Smooth muscle cell (in vitro differentiated cells): ENCODE data around the gene ATG10. TPM values are rescaled to one million over a fixed set of nuclear protein-coding genes. Genes with fewer than 3 reads are reported as not detected.
"Not testable (repeated sequence)": the region's sequence is repeated elsewhere in the genome, so short reads cannot be mapped to it uniquely, and the experiment has no call there.

Experiments
- DNase-seq: peaks from one replicate; lab custom pipeline; 2025; ENCODE audit not compliant: unreplicated experiment; lab: John Stamatoyannopoulos, UW
- H2AFZ ChIP-seq: fragments of 200-600 bp; sonication (generic); 2 replicates; pipeline ENCODE4 v1.6.0; 2016; ENCODE audit warnings: antibody characterized with exemption, low read depth, mild to moderate bottlenecking
- H3F3A ChIP-seq: fragments of 200-600 bp; sonication (generic); 2 replicates; pipeline ENCODE4 v1.6.0; 2017; ENCODE audit warnings: antibody characterized with exemption, low read depth
- H3K27ac ChIP-seq: fragments of 200-600 bp; sonication (generic); 2 replicates; pipeline ENCODE4 v1.5.1; 2016; ENCODE audit warnings: low read depth, mild to moderate bottlenecking
- H3K27me3 ChIP-seq: fragments of 200-600 bp; sonication (generic); 2 replicates; pipeline ENCODE4 v1.6.1; 2016; ENCODE audit warnings: low read depth, mild to moderate bottlenecking
- H3K36me3 ChIP-seq: fragments of 200-600 bp; sonication (generic); 2 replicates; pipeline ENCODE4 v1.5.1; 2016; ENCODE audit warnings: low read depth
- H3K4me1 ChIP-seq: fragments of 200-600 bp; sonication (generic); 2 replicates; pipeline ENCODE4 v1.5.1; 2016; ENCODE audit warnings: low read depth
- H3K4me2 ChIP-seq: fragments of 200-600 bp; sonication (generic); 2 replicates; pipeline ENCODE4 v1.6.0; 2016; ENCODE audit warnings: mild to moderate bottlenecking
- H3K4me3 ChIP-seq: fragments of 200-600 bp; sonication (generic); 2 replicates; pipeline ENCODE4 v1.5.1; 2016; ENCODE audit warnings: mild to moderate bottlenecking
- H3K79me2 ChIP-seq: fragments of 200-600 bp; sonication (generic); 2 replicates; pipeline ENCODE4 v1.6.0; 2016; ENCODE audit warnings: low read depth, mild to moderate bottlenecking
- H3K9ac ChIP-seq: fragments of 200-600 bp; sonication (generic); 2 replicates; pipeline ENCODE4 v1.6.0; 2016; ENCODE audit warnings: low read depth
- H3K9me3 ChIP-seq: fragments of 200-600 bp; sonication (generic); replicated peaks from 2 replicates; pipeline ENCODE4 v1.5.1; 2016; ENCODE audit warnings: low read depth
- H4K20me1 ChIP-seq: fragments of 200-600 bp; sonication (generic); 2 replicates; pipeline ENCODE4 v1.6.0; 2016; ENCODE audit warnings: low read depth
- WGBS: methylation state at CpG from one replicate; pipeline ENCODE4 v1.1.7; 2016; ENCODE audit warnings: low lambda C conversion rate; 5-methylcytosine and 5-hydroxymethylcytosine counted together
- polyA plus RNA-seq: library from polyadenylated mRNA; unstranded; fragments of >200 nt; fragmentation: Nextera tagmentation; extraction: Ambion mirVana; gene quantifications from 2 replicates; pipeline ENCODE4 v1.2.1, GENCODE V29; 2016
- total RNA-seq: library from RNA; depleted of rRNA; stranded (reverse); fragments of >200 nt; gene quantifications from 2 replicates; pipeline ENCODE4 v1.2.3, GENCODE V29; 2014
- TF ChIP-seq, protein P1 (sequence below): fragments of 200-600 bp; sonication (generic); IDR thresholded peaks from 2 replicates; pipeline ENCODE4 v1.5.1; 2017; ENCODE audit warnings: borderline replicate concordance, mild to moderate bottlenecking, antibody characterized with exemption; ENCODE audit not compliant: insufficient read depth, poor library complexity, severe bottlenecking

ATG10 gene
- total and polyA plus RNA-seq, 2 experiments from 2014 or later: 7.2 to 12.5 TPM

DNA sequence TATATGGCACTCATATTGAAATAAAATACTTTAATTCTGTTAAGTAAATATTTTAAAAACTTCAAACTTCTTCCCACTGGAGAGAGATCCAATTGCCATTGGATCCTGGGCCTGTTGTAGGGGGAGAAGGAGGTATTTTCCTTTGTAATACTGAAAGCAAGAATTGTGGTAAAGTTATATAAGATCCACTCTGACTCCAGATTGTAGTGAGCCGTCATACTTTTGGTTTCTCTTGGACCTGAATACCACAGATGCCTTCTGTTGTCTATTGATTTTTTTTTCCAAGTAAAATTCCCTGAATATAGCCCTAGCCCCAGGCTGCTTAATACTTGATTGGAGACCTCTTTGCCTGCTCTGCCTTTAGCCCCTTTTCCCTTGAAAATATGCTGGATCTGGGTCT is 86.9 kb downstream of the ATG10 start:
- no peak for DNase-seq
- Histone ChIP-seq H2AFZ (no peak overlapping the region), H3K36me3 (no peaks in the 10 kb centered on the region)

DNA sequence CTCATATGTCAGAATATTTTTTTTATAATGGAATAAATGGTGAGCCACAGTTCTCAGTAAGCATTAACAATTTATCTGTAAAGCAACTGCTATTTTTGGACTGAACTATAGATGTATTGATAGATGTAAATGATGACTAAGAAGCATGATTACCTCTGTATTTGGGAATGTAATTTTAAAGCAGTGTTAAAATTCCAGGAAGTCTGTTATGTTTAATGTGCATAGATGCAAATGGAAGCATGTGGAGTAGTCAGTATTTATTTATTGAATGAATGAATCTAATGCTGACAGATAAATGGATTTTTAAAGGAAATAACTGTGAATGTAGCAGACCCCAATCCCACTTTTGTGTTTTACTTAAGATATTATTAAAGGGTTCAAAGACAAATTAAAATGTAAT is 95.0 kb downstream of the ATG10 start:
- TF ChIP-seq, protein P1, sequence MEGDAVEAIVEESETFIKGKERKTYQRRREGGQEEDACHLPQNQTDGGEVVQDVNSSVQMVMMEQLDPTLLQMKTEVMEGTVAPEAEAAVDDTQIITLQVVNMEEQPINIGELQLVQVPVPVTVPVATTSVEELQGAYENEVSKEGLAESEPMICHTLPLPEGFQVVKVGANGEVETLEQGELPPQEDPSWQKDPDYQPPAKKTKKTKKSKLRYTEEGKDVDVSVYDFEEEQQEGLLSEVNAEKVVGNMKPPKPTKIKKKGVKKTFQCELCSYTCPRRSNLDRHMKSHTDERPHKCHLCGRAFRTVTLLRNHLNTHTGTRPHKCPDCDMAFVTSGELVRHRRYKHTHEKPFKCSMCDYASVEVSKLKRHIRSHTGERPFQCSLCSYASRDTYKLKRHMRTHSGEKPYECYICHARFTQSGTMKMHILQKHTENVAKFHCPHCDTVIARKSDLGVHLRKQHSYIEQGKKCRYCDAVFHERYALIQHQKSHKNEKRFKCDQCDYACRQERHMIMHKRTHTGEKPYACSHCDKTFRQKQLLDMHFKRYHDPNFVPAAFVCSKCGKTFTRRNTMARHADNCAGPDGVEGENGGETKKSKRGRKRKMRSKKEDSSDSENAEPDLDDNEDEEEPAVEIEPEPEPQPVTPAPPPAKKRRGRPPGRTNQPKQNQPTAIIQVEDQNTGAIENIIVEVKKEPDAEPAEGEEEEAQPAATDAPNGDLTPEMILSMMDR: no peak
- H3F3A ChIP-seq: no peaks in the 10 kb centered on the region
- no peaks in the 10 kb centered on the region for H3K36me3 ChIP-seq
- no peaks in the 10 kb centered on the region for H3K4me1 ChIP-seq
- H3K4me2 ChIP-seq: no peak overlapping the region
- H3K4me3 ChIP-seq: no peak overlapping the region
- H2AFZ ChIP-seq: no peak overlapping the region
- H3K9ac ChIP-seq: no peak overlapping the region
- no peak overlapping the region for H3K27ac ChIP-seq
- H4K20me1 ChIP-seq: no peaks in the 10 kb centered on the region
- DNase-seq: no peak
- no peaks in the 10 kb centered on the region for H3K79me2 ChIP-seq
- no peaks in the 10 kb centered on the region for H3K9me3 ChIP-seq
- H3K27me3 ChIP-seq: no peaks in the 10 kb centered on the region

More for the DNA sequence above, 86.9 kb downstream of the ATG10 start:
- no peak overlapping the region for H3K4me2 ChIP-seq
- no peaks in the 10 kb centered on the region for H3F3A ChIP-seq
- H4K20me1 ChIP-seq: no peaks in the 10 kb centered on the region
- H3K9ac ChIP-seq: no peak overlapping the region
- WGBS: 88% methylated on average over 1 of the region's 1 CpG
- H3K27me3 ChIP-seq: no peaks in the 10 kb centered on the region
- no peaks in the 10 kb centered on the region for H3K9me3 ChIP-seq
- TF ChIP-seq, protein P1: no peak
- H3K79me2 ChIP-seq: no peaks in the 10 kb centered on the region
- no peaks in the 10 kb centered on the region for H3K4me1 ChIP-seq
- no peak overlapping the region for H3K27ac ChIP-seq
- no peak overlapping the region for H3K4me3 ChIP-seq

DNA sequence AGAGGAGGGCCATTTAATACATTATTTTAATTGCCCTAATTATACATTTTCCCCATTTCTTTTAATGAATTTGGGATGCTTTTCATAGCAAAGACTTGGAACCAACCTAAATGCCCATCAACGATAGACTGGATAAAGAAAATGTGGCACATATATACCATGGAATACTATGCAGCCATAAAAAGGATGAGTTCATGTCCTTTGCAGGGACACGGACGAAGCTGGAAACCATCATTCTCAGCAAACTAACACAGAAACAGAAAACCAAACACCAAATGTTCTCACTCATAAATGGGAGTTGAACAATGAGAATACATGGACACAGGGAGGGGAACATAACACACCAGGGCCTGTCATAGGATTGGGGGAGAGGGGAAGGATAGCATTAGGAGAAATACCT is 96.2 kb downstream of the ATG10 start:
- 100% methylated on average over 3 of the region's 3 CpGs for WGBS
- not testable (repeated sequence) for H2AFZ ChIP-seq, H3K27ac ChIP-seq

DNA sequence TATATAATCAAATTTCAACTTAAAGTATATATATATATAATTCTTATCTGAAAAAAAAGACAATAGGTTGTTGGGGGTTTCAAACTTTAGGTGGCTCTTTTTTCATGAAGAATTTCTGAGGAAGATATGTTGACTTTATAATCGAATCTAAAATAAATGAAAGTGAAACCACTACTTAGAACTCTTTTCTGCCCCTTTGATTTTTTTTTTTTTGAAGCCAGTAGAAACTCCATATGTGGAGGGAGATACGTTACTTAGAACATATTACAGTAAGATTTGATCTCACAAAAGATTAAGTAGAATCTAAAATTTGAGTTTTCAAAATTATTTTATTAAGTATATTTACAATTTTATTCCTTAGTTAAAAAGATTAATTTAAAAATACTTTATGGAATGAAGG is 96.9 kb downstream of the ATG10 start:
- H3F3A ChIP-seq: no peaks in the 10 kb centered on the region
- no peak for DNase-seq
- H4K20me1 ChIP-seq: no peaks in the 10 kb centered on the region
- no peaks in the 10 kb centered on the region for H3K36me3 ChIP-seq
- no peak overlapping the region for H3K9ac ChIP-seq
- no peaks in the 10 kb centered on the region for H3K27me3 ChIP-seq
- no peaks in the 10 kb centered on the region for H3K4me1 ChIP-seq
- WGBS: 96% methylated on average over 2 of the region's 2 CpGs
- no peak overlapping the region for H3K4me3 ChIP-seq
- no peak overlapping the region for H3K4me2 ChIP-seq
- TF ChIP-seq, protein P1: no peak
- H3K9me3 ChIP-seq: no peaks in the 10 kb centered on the region
- no peak overlapping the region for H2AFZ ChIP-seq
- no peaks in the 10 kb centered on the region for H3K79me2 ChIP-seq
- H3K27ac ChIP-seq: no peak overlapping the region

More for the DNA sequence above, 96.2 kb downstream of the ATG10 start:
- not testable (repeated sequence) for H4K20me1 ChIP-seq, H3K79me2 ChIP-seq, H3K4me2 ChIP-seq, H3K36me3 ChIP-seq, DNase-seq, H3K4me1 ChIP-seq, H3F3A ChIP-seq, H3K9me3 ChIP-seq, H3K9ac ChIP-seq, H3K4me3 ChIP-seq, H3K27me3 ChIP-seq
